Measurements from ENCODE around the gene RTP1. TPM values are rescaled to one million over a fixed set of nuclear protein-coding genes. Genes with fewer than 3 reads are reported as not detected.

RTP1 gene
- total and polyA plus RNA-seq, 9 of the 15 experiments (the other 6 are each of a cell fraction or from before 2014, with no cell fraction given): not detected

GRCh38 chr3:187212196-187212545 lies 14.9 kb downstream of the RTP1 start (continued):
- TF ChIP-seq NRF1 (conservative IDR thresholded peaks at IDR 0.05 in 1 of 2, IDR thresholded peaks at IDR 0.05 in 1 of 2): no peak

- Histone ChIP-seq H4K20me1 (replicated peaks; ENCODE audit: control insufficient read depth, insufficient read depth, low read length) (no peaks in the 10 kb centered on the region), H3K4me1 (replicated peaks in 1 of 2; ENCODE audit: control insufficient read depth in 2 of 2, insufficient read depth in 2 of 2, low read length in 2 of 2) (peaks cover 0 to 7% of the 10 kb centered on the region in 2 experiments; a peak in 2 of 5 replicates), H3K4me3 (no peak overlapping the region), H3K9me3 (replicated peaks; ENCODE audit: control insufficient read depth, insufficient read depth, low read depth, low read length) (no peaks in the 10 kb centered on the region), H3K79me2 (ENCODE audit: control insufficient read depth, insufficient read depth, low read length) (no peaks in the 10 kb centered on the region), H3K9ac (ENCODE audit: insufficient read depth in 1 of 2, low read depth in 2 of 2, low read length in 2 of 2) (no peak overlapping the region), H3K27me3 (ENCODE audit: control insufficient read depth in 2 of 2, insufficient read depth in 2 of 2, low read length in 2 of 2) (peaks cover 9 to 13% of the 10 kb centered on the region in 2 experiments; a peak in 3 of 5 replicates), H2AFZ (ENCODE audit: low read depth, low read length) (no peak overlapping the region), H3K4me2 (ENCODE audit: insufficient read depth, low read length) (no peak overlapping the region), H3K9me1 (ENCODE audit: control insufficient read depth, insufficient read depth, low read length) (no peaks in the 10 kb centered on the region), H3K36me3 (ENCODE audit: control insufficient read depth, insufficient read depth, low read length) (no peaks in the 10 kb centered on the region), H3K27ac (ENCODE audit: extremely low read depth, low read depth, low read length) (no peak overlapping the region)
- WGBS (ENCODE audit: insufficient coverage, low coverage, missing lambda C conversion rate): 0% methylated on average over 4 of the region's 4 CpGs
- no peak for TF ChIP-seq ZNF639 (CRISPR knock-in tag; conservative IDR thresholded peaks at IDR 0.05 in 1 of 2, IDR thresholded peaks at IDR 0.05 in 1 of 2)
- TF ChIP-seq ZNF75A (CRISPR knock-in tag; IDR thresholded peaks at IDR 0.05): no peak
- TF ChIP-seq HNRNPH1 (optimal IDR thresholded peaks at IDR 0.05; ENCODE audit: low read depth, low read length): no peak
- no peak for TF ChIP-seq TBP (optimal IDR thresholded peaks at IDR 0.05; ENCODE audit: low read depth, low read length)
- TF ChIP-seq NR1H2 (CRISPR knock-in tag; IDR thresholded peaks at IDR 0.05): no peak
- no peak for TF ChIP-seq KLF16 (IDR thresholded peaks at IDR 0.05)
- TF ChIP-seq ZNF184 (CRISPR knock-in tag; IDR thresholded peaks at IDR 0.05): no peak
- no peak for TF ChIP-seq HES1 (IDR thresholded peaks at IDR 0.05; ENCODE audit: low read depth)
- no peak for TF ChIP-seq ZKSCAN1 (IDR thresholded peaks at IDR 0.05; ENCODE audit: low read depth, low read length)
- no peak for TF ChIP-seq ATF2 (CRISPR knock-in tag; IDR thresholded peaks at IDR 0.05)
- TF ChIP-seq ELK1 (CRISPR knock-in tag; IDR thresholded peaks at IDR 0.05): no peak
- TF ChIP-seq, protein P1, sequence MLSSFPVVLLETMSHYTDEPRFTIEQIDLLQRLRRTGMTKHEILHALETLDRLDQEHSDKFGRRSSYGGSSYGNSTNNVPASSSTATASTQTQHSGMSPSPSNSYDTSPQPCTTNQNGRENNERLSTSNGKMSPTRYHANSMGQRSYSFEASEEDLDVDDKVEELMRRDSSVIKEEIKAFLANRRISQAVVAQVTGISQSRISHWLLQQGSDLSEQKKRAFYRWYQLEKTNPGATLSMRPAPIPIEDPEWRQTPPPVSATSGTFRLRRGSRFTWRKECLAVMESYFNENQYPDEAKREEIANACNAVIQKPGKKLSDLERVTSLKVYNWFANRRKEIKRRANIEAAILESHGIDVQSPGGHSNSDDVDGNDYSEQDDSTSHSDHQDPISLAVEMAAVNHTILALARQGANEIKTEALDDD (IDR thresholded peaks at IDR 0.05): no peak
- no peak for TF ChIP-seq NCOA6 (IDR thresholded peaks at IDR 0.05)
- no peak for TF ChIP-seq SPI1 (IDR thresholded peaks at IDR 0.05; ENCODE audit: borderline replicate concordance, low read depth, low read length)
- TF ChIP-seq ZBTB7A (IDR thresholded peaks at IDR 0.05; ENCODE audit: borderline replicate concordance, control insufficient read depth, low read depth, low read length): no peak
- no peak for TF ChIP-seq ZSCAN29 (IDR thresholded peaks at IDR 0.05)
- DNase-seq (ENCODE audit: extremely low read depth in 1 of 4, low spot score in 3 of 4) (no peak), FAIRE-seq (no peak), ATAC-seq (no peak)
- BruUV-seq (replicated peaks): no TSS peak
- ChIA-PET CTCF (ENCODE audit: low intra/inter-chr PET ratio) (no interaction called here), POLR2A (no interaction called here)
- in situ Hi-C loops (cut with MboI): no loop called here
- intact Hi-C loops (cut with micrococcal nuclease): no loop called here
Measured at GRCh38 chr3:187212705-187213104, 15.4 kb downstream of the RTP1 start.
